HT1080 (cell line): Measurements from ENCODE around the gene XYLT2. TPM values are rescaled to one million over a fixed set of nuclear protein-coding genes. Genes with fewer than 3 reads are reported as not detected.
"Not testable (repeated sequence)": the region's sequence is repeated elsewhere in the genome, so short reads cannot be mapped to it uniquely, and the experiment has no call there.

ENCODE experiments used
- DNase-seq: peaks from one replicate; pipeline ENCODE4 v3.0.0-alpha.2; 2015; ENCODE audit warnings: low read depth
- total RNA-seq: library from RNA; depleted of rRNA; stranded (reverse); fragments of >200 nt; shearing (Covaris generic); gene quantifications from 2 replicates; pipeline ENCODE4 v1.2.3, GENCODE V29; 2014

Gene XYLT2
- total RNA-seq, 1 experiment from 2014 or later, result 53.4 TPM

DNA sequence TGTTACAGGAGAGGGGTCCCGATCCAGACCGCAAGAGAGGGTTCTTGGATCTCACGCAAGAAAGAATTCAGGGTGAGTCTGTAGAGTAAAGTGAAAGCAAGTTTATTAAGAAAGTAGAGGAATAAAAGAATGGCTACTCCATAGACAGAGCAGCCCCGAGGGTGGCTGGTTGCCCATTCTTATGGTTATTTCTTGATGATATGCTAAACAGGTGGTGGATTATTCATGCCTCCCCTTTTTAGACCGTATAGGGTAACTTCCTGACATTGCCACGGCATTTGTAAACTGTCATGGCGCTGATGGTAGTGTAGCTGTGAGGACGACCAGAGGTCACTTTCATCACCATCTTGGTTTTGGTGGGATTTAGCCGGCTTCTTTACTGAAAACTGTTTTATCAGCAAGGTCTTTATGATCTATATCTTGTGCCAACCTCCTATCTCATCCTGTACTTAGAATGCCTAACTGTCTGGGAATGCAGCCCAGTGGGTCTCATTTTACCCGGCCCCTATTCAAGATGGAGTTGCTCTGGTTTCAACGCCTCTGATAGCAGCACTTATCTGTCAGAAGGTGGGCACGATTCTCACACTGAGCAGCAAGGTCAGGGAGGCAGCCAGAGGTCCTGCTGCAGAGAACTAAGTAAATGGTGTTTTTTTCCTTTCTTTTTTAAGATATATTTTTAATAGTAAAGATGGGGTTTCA lies 26.5 kb upstream of the XYLT2 start:
- no peak for DNase-seq

DNA sequence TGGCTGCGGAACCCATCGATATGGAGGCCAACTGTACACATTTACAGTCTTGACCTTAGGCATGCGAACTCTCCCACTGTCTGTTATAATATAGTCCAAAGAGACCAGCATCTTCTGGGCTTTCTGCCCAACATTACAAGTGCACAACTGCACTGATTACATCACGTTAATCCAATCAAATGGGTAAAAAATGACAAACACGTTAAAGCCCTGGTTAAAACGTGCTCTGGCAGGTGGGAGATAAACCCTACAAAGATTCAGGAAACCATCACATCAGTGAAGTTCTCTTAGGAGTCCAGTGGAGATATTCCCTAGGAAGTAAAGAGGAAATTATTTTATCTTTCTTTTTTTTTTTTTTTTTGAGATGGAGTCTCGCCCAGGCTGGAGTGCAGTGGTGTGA lies 23.7 kb upstream of the XYLT2 start:
- DNase-seq, result no peak

DNA sequence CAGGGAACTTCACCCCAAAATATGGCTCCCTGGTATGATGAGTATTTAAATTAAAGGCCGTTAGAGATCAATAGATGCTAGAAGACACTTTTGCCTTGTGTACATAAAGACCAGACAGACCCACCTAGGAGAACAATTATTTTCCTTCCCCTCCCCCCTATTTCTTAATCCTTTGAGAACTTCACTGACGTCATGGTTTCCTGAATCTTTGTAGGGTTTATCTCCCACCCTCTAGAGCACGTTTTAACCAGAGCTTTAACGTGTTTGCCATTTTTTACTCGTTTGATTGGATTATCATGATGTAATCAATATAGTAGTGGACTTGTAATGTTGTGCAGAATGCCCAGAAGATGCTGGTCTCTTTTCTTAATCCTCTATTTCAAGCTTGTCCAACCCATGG lies 22.9 kb upstream of the XYLT2 start:
- DNase-seq, result no peak

DNA sequence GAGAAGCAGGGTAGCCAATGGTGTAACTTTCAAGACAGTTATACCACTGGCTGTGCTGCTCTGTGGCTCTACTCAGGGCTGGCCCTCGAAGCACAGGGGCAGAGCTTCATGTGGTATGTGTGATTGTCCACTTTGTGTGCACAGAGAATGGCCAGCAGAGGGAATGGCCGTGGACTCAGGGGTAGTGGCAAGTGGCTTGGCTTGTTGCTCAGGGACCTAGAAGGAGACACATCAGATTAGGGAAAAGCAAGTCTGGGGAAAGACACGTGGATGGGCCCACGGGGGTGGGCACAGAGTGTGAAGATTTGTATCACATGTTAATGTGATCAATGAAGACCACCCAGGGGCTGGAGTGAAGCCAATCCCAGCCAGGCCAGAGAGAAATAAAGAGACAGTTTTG lies 20.0 kb upstream of the XYLT2 start:
- no peak for DNase-seq

DNA sequence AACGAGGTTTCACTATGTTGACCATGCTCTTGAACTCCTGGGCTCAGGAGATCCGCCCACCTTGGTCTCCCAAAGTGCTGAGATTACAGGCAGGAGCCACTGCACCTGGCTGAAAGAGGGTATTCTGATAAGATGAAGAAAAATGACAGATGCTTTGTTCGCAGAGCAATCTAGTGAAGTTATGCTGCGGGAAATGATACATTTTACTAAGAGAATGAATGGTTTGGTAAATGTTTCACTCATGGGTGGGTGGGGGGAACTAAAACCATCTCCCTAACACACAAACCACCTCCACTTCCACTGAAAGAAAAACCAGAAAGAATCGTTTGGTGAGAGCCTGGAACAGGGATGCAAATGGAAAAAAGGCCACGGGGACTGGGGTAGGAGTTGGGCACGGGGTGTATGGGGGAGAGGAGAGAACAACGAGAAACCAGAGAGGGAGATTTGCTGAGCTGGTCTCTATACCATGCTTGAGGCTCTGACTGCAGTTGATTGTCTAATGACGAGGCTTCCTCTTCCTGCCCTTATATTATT lies 19.0 kb upstream of the XYLT2 start:
- DNase-seq, result no peak

DNA sequence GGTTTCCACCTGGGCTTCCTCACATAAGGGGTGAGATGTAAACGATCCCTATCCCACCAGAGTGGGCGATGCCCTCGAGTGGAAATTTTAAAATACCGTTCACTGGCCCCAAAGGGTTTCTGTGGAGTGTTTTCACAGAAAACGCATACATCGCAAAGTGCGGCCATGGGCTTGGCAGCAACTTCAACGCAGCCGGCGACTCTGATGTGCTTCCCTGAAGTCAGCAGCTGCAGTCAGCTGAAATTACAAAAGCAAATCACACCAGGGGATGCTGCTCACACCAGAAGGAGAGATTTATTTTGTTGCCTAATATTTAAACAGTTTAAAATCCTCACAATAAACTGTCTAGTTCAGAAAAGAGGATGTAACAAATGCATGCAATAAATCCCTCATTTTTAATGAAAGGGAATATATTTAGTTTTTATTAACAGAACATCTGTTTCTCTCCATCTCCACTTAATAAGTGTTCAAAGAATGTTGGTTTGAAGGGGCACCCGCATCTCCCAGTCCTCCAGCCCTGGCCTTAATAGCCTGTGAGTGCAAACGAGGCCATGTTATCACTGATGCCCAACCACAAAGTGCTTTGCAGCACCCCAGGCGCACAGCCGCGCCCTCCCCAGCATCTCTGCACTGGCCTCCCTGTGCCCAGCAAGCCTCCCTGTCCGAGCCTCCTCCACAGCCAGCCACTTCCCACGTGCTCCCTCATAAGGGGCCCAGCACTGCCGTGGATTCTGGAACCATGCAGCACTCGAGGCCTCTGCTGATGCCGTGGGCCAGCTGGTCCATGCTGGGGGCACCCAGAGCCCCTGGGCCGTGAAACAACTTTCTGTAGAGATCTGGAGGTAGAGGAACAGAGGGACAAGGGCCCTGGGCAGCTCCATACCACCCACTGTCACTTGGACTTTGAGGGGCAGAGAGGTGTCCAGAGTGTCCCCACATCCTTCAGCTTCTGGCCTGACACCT lies 17.3 kb upstream of the XYLT2 start:
- DNase-seq, result no peak

DNA sequence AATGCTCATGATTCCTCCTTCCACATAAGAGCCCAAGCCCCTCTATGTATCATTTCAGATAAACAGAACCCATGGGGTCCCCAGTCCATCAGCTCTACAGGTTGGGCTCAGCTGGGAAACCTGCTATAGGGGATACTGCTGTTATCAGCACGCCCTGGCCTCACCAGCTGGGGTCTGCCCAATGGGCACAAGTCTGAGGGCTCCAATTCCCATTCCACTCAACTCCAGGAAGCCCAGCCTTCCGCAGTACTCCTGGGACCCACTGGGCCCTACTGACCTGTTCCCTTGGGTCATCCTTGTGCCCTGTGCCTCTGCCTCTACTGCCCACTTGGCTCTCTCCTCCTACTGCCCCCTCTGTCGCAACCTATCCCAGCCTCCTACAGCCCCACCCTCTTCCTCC lies 16.2 kb upstream of the XYLT2 start:
- no peak for DNase-seq

DNA sequence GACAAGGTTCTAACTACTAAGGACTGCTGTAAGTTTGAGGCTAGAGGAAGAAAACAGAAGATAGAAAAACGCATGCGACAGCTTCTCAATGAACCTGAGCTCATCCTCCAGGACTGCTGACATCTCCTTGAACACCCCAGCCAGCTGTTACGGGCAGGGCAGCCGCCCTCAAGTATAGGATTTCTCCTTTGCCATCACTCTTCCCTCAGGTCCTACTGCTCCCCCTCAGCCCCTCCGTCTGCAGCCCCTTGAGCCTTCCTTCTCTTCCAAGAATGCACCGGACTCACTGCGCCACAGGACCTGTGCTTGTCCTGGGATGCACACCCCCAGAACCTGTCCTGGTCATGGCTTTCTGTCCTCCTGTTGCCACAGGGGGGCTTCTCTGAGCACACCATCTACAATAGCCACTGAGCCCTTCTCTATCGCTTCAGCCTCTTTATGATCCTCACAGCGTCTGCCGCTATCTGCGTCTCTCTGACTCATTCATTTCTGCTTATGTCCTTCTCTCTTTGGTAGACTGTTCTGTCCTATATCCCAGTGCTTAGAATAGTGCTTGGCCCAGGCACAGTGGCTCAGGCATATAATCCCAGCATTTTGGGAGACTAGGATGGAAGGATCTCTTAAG lies 15.7 kb upstream of the XYLT2 start:
- DNase-seq, result no peak

DNA sequence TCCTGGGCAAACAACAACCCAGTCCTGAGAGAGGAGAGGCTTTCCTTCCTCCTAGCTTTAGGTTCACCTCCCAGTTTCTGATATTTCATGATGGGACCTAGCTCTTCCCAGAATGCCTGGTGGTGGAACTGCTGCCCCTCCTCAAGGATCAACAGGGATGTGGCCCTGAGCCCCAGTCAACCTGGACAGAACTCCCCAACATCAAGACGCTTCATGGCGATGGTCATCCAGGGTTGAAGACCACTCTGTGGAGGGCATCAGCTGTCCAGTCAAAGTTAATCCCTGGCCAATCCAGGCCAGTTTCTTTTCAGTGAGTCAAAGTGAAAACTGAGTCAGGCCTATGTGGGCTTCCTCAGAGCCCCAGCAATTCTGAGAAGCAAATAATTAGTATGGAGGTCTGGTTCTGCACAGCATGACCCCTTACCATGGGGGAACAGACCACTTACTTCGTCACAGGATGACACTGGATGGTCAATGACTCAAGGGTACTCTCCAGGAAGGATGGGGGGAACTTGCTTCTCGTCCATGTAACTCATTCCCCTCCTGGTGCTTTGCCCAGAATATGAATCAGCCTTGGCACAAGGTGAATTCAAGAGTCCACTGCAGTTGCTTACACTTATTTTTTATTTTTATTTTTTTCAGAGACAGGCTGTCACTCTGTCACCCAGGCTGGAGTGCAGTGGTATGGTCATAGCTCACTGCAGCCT lies 14.7 kb upstream of the XYLT2 start:
- DNase-seq, result peak; percentile 90

DNA sequence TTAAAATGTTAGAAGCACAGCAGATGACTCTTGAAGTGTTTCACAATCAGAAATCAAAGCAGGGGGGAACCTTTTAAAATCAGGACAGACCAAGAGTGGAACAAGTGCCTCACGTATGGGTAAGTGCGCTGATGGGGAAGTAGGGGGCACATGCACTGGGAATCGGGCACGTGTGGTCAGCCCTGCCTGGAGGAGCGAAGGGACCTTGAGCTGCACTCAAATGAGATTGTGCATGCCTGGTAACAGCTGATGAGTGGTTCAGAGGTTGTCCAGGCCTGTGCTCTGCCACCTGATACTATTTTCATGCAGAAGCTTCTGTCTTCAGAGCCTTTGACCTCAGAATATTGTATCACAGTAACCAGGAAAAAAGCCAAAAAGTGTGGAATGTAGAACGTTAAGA lies 13.7 kb upstream of the XYLT2 start:
- DNase-seq, result no peak

DNA sequence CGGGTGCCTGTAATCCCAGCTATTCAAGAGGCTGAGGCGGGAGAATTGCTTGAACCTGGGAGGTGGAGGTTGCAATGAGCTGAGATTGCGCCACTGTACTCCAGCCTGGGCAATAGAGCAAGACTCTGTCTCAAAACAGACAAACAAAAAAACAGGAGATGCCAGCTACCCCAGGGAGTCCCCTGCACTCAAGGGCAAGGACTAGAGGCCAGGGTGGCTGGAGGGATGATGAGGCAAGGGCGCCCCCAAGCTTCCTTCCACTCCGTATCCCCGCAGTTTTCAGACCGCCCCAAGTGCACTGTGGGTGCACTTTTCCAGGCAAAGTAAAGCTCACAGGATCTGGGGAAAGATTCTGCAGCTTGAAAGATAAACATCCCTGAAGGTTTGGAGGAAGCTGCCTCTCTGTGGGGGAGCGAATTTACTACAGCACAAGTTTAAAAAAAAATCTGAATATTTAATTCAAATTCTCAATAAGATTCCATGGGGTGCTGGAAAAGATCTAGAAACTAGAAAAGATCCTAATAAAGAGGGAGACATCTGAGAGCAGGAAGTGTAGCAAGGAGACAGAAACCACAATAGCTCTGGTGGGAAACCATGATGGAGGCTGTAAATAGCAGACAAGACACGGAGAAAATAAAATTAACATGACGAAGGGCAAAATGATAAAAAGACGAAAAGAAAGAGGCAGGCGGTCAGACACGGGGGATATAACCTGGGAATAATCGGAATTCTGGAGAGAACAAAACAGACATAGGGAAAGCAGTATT lies 12.5 kb upstream of the XYLT2 start:
- not testable (repeated sequence) for DNase-seq

DNA sequence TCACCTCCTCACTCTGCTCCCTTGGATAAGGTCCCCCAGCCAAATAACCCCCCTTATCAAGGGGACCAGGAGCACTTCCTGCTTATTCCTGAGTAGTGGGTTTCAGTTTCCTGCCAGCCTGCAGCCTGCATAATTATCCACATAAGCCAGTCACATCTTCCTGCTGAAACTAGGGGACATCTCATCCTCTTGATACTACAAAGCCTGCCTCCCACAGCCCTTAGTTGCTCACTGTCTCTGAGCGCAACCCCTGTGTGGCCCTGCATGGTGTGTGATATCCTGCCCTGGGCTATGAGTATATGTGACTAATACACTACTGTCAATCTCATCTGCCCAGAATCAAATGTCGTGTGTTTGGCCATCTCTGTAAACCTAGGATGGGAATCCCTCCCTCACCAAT lies 8.0 kb upstream of the XYLT2 start:
- peak; percentile 52 for DNase-seq

DNA sequence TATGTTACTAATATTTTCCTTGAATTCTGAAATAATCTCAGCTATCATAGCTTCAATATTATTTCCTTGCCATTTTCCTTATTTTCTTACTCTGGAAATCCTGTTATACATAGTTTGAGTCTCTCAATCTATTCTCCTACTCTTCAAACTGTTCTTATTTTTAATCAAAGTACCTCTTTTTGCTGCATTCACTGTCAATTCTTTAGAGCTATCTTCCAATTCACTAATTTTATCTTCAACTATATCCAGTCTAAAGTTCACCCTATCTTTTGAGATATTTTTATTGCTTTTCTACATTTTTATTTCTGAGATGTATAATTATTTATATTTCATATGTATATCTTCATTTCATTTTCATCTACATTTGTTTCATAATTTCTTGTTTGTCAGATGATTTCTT lies 7.3 kb upstream of the XYLT2 start:
- no peak for DNase-seq

DNA sequence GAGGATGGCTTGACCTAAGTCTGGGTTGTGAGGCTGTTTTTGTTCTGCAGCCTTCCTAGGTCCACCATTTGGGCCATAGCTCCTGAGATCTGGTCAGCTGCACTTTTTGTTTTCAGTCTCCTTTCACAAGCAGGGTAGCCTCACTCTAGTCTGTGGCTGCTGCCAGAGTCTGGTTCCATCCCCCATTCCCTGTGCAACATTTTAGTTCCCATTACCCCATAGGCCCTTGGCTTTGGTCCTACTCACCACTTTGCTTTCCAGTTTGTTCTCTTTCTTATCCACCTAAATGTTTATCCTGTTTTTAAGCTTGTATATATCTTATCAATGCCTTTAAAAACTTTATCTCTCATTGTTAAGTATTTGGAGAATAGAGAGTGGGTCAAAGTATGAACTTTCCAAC lies 6.5 kb upstream of the XYLT2 start:
- no peak for DNase-seq

DNA sequence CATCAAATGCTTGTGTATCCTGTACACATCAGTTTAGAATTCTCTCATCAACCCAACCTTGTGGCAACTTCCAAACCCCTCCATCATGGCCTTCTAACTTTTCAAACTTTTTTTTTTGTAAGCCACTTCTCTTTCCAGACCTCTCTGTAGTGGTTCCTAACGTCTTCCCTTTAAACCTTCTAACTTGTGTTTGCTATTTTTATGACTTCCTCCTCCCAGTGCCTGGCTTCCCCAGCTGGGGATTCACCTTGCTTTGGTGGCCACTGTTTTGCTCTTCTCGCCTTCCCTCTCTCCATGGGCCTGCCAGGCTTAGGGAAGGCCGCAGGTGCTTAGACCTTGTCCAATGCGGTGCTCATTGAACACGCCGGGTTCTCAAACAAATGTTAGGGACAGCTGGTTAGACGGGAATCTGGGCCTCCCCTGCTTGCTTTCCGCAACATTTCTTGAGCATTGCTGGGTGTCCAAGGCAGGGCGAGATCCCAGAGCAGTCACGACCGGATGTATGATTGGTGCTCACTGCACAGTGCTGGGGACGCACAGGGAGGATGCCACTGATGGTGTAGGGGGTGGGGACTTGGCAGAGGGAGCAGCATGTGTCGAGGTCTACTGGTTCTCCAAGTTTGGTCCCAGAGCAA lies 1.1 kb upstream of the XYLT2 start:
- no peak for DNase-seq

DNA sequence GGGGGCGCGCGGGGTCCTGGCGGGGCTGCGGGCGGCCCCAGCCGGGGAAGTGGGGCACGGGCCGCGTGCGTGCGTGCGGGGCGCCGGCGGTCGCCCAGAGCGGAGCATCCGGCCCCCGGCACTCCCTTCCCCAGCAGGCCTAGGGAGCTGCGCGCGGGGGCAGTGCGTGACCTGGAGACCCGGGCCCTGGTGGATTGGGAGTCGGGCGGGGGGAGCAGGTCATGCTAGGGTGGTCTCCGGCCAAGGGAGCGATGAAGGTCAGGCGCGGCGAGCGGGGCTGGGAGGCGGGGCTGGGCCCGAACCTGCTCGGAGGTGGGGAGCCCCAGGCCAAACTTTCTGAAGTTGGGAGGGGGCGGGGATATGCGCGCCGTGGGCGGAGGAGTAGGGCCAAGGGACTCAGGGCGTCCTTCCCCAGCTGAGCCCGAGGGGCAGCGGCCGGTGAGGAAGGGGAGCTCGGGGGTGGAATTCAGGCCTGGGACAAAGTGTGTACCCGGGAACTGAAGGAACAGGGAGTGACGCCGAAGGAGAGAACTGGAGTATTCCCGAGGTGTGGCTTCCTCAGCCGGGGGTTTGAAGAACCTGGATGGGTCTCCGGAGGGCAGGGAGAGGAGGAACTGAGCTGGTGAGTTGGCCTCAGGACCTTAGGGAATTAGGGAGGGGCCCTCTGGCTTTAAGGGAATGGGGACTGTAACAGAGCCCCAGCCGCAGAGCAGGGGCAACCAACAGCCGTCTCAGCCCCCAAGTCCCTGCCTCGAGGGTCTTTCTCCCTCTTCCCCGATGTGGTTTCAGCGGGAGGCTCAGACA lies 589 bp downstream of the XYLT2 start:
- no peak for DNase-seq

DNA sequence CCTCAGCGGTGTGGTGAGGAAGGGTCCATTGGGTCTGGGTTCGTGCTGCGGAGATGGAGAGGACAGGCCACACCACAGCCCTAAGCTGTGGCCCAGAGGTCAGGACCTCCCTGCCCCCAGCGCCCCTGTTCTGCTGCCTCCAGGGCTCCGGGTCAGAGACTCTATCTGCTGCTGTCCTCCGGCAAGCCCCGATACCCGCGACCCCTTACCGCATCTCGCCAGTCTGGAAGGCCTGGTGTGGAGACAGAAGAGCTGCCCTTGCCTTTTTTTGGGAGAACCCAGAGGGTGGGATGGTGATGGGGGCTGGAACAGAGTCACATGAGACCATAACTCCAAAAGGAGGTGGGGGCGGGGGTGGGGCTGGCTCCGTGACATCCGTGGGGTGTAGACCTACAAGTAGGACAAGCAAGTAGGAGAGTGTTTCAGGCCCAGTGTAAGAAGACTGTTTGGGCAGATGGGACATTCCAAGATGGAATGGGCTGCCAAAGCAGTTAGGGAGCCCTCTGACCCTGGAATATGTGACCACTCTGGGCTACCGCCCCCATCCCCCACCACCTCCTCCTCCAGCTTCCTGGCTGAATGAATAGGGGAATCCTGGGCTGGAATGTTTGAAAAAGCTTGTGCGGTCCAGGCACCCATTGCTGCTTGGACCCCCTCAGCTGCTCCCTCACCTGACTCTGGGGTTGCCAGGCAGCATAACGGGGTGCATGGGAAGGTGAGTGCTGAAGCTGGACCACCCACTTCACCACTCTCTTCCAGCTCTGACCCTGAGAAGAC lies 1.4 kb downstream of the XYLT2 start:
- no peak for DNase-seq

DNA sequence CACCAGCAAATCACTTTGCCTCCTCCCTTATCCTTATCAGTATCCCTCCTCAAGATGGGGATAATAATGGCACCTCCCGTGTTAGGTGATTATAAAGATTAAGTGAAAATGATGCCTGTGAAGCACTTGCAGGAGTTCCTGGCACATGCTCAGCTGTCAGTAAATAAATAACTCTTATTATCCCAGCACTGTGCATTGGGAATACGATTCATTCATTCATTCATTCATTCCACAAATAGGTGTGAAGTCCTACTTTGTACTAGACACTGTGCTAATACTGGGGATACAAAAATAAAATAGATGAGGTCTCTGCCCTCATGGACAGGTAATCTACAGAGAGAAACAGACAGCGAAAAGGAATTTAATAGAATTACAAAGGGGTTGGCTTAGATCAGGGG lies 2.0 kb downstream of the XYLT2 start:
- no peak for DNase-seq
